H9 (cell line): ENCODE data around the gene GNB3. TPM values are rescaled to one million over a fixed set of nuclear protein-coding genes. Genes with fewer than 3 reads are reported as not detected.

Source experiments
- DNase-seq: peaks from one replicate; pipeline ENCODE4 v3.0.0-alpha.2; 2017
- H2AFZ ChIP-seq: one replicate; pipeline ENCODE4 v1.6.1; 2013; ENCODE audit warnings: mild to moderate bottlenecking, low read length, control low read depth, moderate library complexity
- H2AK5ac ChIP-seq: 2 replicates; pipeline ENCODE4 v1.6.1; 2013; ENCODE audit warnings: low read length, control low read depth, mixed read lengths; ENCODE audit not compliant: insufficient read length
- H2BK120ac ChIP-seq: one replicate; pipeline ENCODE4 v1.6.1; 2013; ENCODE audit warnings: low read depth, mild to moderate bottlenecking, low read length, control low read depth, inconsistent platforms; ENCODE audit not compliant: poor library complexity, severe bottlenecking
- H2BK12ac ChIP-seq: 2 replicates; pipeline ENCODE4 v1.6.1; 2013; ENCODE audit warnings: low read length, control low read depth, mixed read lengths, low read depth; ENCODE audit not compliant: insufficient read length
- H2BK15ac ChIP-seq: 2 replicates; pipeline ENCODE4 v1.6.1; 2013; ENCODE audit warnings: low read depth, low read length, control low read depth
- H2BK20ac ChIP-seq: one replicate; pipeline ENCODE4 v1.6.1; 2013; ENCODE audit warnings: low read depth, mild to moderate bottlenecking, low read length, control low read depth, inconsistent platforms; ENCODE audit not compliant: poor library complexity, severe bottlenecking
- H2BK5ac ChIP-seq: 2 replicates; pipeline ENCODE4 v1.6.1; 2013; ENCODE audit warnings: low read length, control low read depth, mixed read lengths; ENCODE audit not compliant: insufficient read length
- H3K14ac ChIP-seq: 2 replicates; pipeline ENCODE4 v1.6.1; 2013; ENCODE audit warnings: low read length, control low read depth; ENCODE audit not compliant: insufficient read depth
- H3K18ac ChIP-seq: 2 replicates; pipeline ENCODE4 v1.6.1; 2013; ENCODE audit warnings: low read depth, mild to moderate bottlenecking, mixed read lengths, low read length, control low read depth; ENCODE audit not compliant: insufficient read length
- H3K23ac ChIP-seq: 2 replicates; pipeline ENCODE4 v1.6.1; 2013; ENCODE audit warnings: low read length, control low read depth, mixed read lengths, low read depth; ENCODE audit not compliant: insufficient read length
- H3K23me2 ChIP-seq: 2 replicates; pipeline ENCODE4 v1.6.1; 2013; ENCODE audit warnings: low read depth, mild to moderate bottlenecking, mixed read lengths, low read length, control low read depth; ENCODE audit not compliant: insufficient read length, poor library complexity, severe bottlenecking
- H3K27ac ChIP-seq: 2 replicates; pipeline ENCODE4 v1.5.1; 2013; ENCODE audit warnings: low read length, control low read depth, mixed read lengths, low read depth; ENCODE audit not compliant: insufficient read length
- H3K27me3 ChIP-seq: 2 replicates; pipeline ENCODE4 v1.6.1; 2013; ENCODE audit warnings: low read length, control low read depth, inconsistent platforms; ENCODE audit not compliant: insufficient read depth
- H3K4ac ChIP-seq: 2 replicates; pipeline ENCODE4 v1.6.1; 2013; ENCODE audit warnings: low read depth, mild to moderate bottlenecking, control low read depth, inconsistent platforms, low read length, moderate library complexity
- H3K4me1 ChIP-seq: 2 replicates; pipeline ENCODE4 v1.6.1; 2013; ENCODE audit warnings: low read length, control low read depth, inconsistent platforms; ENCODE audit not compliant: insufficient read depth
- H3K4me2 ChIP-seq: 2 replicates; pipeline ENCODE4 v1.6.1; 2013; ENCODE audit warnings: low read length, control low read depth, mixed read lengths; ENCODE audit not compliant: insufficient read length, insufficient read depth
- H3K56ac ChIP-seq: 2 replicates; pipeline ENCODE4 v1.6.1; 2013; ENCODE audit warnings: low read depth, mild to moderate bottlenecking, mixed read lengths, low read length, control low read depth; ENCODE audit not compliant: insufficient read length
- H3K79me1 ChIP-seq: 2 replicates; pipeline ENCODE4 v1.6.1; 2013; ENCODE audit warnings: low read depth, mild to moderate bottlenecking, moderate library complexity, low read length, control low read depth, inconsistent platforms; ENCODE audit not compliant: insufficient read depth, poor library complexity, severe bottlenecking
- H3K79me2 ChIP-seq: 2 replicates; pipeline ENCODE4 v1.6.1; 2013; ENCODE audit warnings: low read length, control low read depth, inconsistent platforms; ENCODE audit not compliant: insufficient read depth
- H3K9ac ChIP-seq: 2 replicates; pipeline ENCODE4 v1.6.1; 2013; ENCODE audit warnings: low read length, control low read depth, mixed read lengths; ENCODE audit not compliant: insufficient read length; ENCODE audit errors: extremely low read depth
- H3K9me3 ChIP-seq: one replicate; pipeline ENCODE4 v1.6.1; 2013; ENCODE audit warnings: low read depth, low read length, inconsistent platforms; ENCODE audit not compliant: control insufficient read depth
- H3T11ph ChIP-seq: one replicate; pipeline ENCODE4 v1.6.1; 2013; ENCODE audit warnings: mild to moderate bottlenecking, low read length, control low read depth, inconsistent platforms
- H4K20me1 ChIP-seq: one replicate; pipeline ENCODE4 v1.6.1; 2013; ENCODE audit not compliant: control insufficient read depth, insufficient read length, insufficient read depth
- H4K5ac ChIP-seq: 2 replicates; pipeline ENCODE4 v1.6.1; 2013; ENCODE audit warnings: low read depth, mild to moderate bottlenecking, mixed read lengths, low read length, control low read depth; ENCODE audit not compliant: insufficient read length
- H4K8ac ChIP-seq: replicated peaks from 2 replicates; pipeline ENCODE4 v1.6.1; 2013; ENCODE audit warnings: low read length, control low read depth, mixed read lengths, low read depth; ENCODE audit not compliant: insufficient read length
- H4K91ac ChIP-seq: 2 replicates; pipeline ENCODE4 v1.6.1; 2013; ENCODE audit warnings: low read depth, mild to moderate bottlenecking, moderate library complexity, mixed read lengths, low read length, control low read depth; ENCODE audit not compliant: insufficient read length
- H3K27ac Mint-ChIP-seq, 3 experiments: 2 replicates in 2 of 3; 3 replicates in 1 of 3; pipeline ENCODE4 v1.8.0; 2020 to 2021; ENCODE audit warnings: mixed read lengths in 3 of 3, mild to moderate bottlenecking in 1 of 3, moderate library complexity in 1 of 3
- H3K27me3 Mint-ChIP-seq: 2 replicates; pipeline ENCODE4 v1.8.0; 2021; ENCODE audit warnings: low read depth, mild to moderate bottlenecking, moderate library complexity, mixed read lengths
- H3K36me3 Mint-ChIP-seq, 3 experiments: 2 replicates in 2 of 3; 3 replicates in 1 of 3; pipeline ENCODE4 v1.8.0; 2020 to 2021; ENCODE audit warnings: low read depth in 3 of 3, mixed read lengths in 3 of 3; ENCODE audit not compliant: insufficient read depth in 1 of 3
- H3K4me1 Mint-ChIP-seq, 2 experiments: 2 replicates each; pipeline ENCODE4 v1.8.0; 2020; ENCODE audit warnings: mixed read lengths in 2 of 2
- H3K4me3 Mint-ChIP-seq, 2 experiments: 2 replicates in 1 of 2; 3 replicates in 1 of 2; pipeline ENCODE4 v1.8.0; 2020 to 2021; ENCODE audit warnings: mild to moderate bottlenecking in 2 of 2, mixed read lengths in 2 of 2, moderate library complexity in 1 of 2
- H3K9me3 Mint-ChIP-seq, 2 experiments: 2 replicates in 1 of 2; 3 replicates in 1 of 2; pipeline ENCODE4 v1.8.0; 2020; ENCODE audit warnings: mild to moderate bottlenecking in 2 of 2, mixed read lengths in 2 of 2, moderate library complexity in 1 of 2
- CTCF ChIP-seq: fragments of 200-600 bp; sonication (generic); conservative IDR thresholded peaks from 3 replicates; pipeline ENCODE4 v1.8.0; 2021; ENCODE audit warnings: antibody characterized with exemption, mild to moderate bottlenecking
- WGBS: extraction: QIAGEN DNeasy Blood & Tissue Kit; methylation state at CpG from one replicate; pipeline ENCODE4 v1.1.7; 2013; ENCODE audit warnings: missing lambda C conversion rate, low lambda C conversion rate, mixed read lengths; ENCODE audit not compliant: insufficient read length; ENCODE audit errors: extremely low coverage; 5-methylcytosine and 5-hydroxymethylcytosine counted together
- total RNA-seq: library from RNA; stranded (reverse); gene quantifications from 2 replicates; pipeline ENCODE4 v1.2.1, GENCODE V29; 2021

GNB3 gene
- total RNA-seq, 1 experiment from 2014 or later = 17.3 TPM

GRCh38 chr12:6830999-6831398, 9.7 kb upstream of the GNB3 start:
- Histone ChIP-seq H2AFZ (no peak overlapping the region), H3K56ac (no peak overlapping the region), H3K27me3 (no peaks in the 10 kb centered on the region), H4K91ac (no peak overlapping the region), H3T11ph (no peak overlapping the region), H3K79me1 (no peaks in the 10 kb centered on the region), H3K4me1 (peaks cover 3% of the 10 kb centered on the region; the same call in 1 of the 2 replicates), H3K79me2 (peaks cover 2% of the 10 kb centered on the region; the same call in 1 of the 2 replicates), H3K9me3 (no peaks in the 10 kb centered on the region), H2AK5ac (no peak overlapping the region), H2BK120ac (no peak overlapping the region), H4K20me1 (peaks cover 2% of the 10 kb centered on the region), H3K4me2 (no peak overlapping the region), H3K9ac (no peak overlapping the region), H4K5ac (no peak overlapping the region), H2BK20ac (no peak overlapping the region), H3K23ac (no peak overlapping the region), H3K23me2 (peaks cover 11% of the 10 kb centered on the region), H4K8ac (no peak overlapping the region), H3K18ac (no peak overlapping the region), H2BK12ac (no peak overlapping the region), H3K27ac (no peak overlapping the region), H2BK15ac (no peak overlapping the region), H3K14ac (no peak overlapping the region), H2BK5ac (no peak overlapping the region), H3K4ac (no peak overlapping the region)
- WGBS = no CpG with 5 or more reads among the region's 6 CpGs
- DNase-seq = no peak
- peak overlapping the region in 1 of 2 experiments; percentile 37; a peak in 1 of 5 replicates for H3K4me3 Mint-ChIP-seq
- H3K27ac Mint-ChIP-seq = 0 out of 7 replicates have a peak overlapping the region, but pooled peaks of 2 of the 3 experiments have one; percentile 52 to 68
- peaks cover 30 to 53% (median 50%) of the 10 kb centered on the region in 3 experiments for H3K36me3 Mint-ChIP-seq
- H3K9me3 Mint-ChIP-seq = no peaks in the 10 kb centered on the region
- no peak for TF ChIP-seq CTCF
- H3K4me1 Mint-ChIP-seq = peaks cover 16 to 36% of the 10 kb centered on the region in 2 experiments
- peaks cover 2% of the 10 kb centered on the region; the same call in 1 of the 2 replicates for H3K27me3 Mint-ChIP-seq
